Choroid plexus epithelial cell (primary cell): ENCODE measurements around the gene ATP11C.

Experiments used
- DNase-seq: peaks from one replicate; pipeline ENCODE4 v3.0.0-alpha.2; 2010; ENCODE audit warnings: low read depth
- H3K4me3 ChIP-seq: 2 replicates; pipeline ENCODE4 v1.5.1; 2011; ENCODE audit warnings: low read depth, mild to moderate bottlenecking, control low read depth, low read length, moderate library complexity
- CTCF ChIP-seq: conservative IDR thresholded peaks from 2 replicates; pipeline ENCODE4 v1.5.1; 2011; ENCODE audit warnings: low read depth, mild to moderate bottlenecking, control low read depth, inconsistent platforms, low read length, moderate library complexity

The ATP11C gene

GRCh38 chrX:139680356-139680755, 252.5 kb downstream of the ATP11C start:
- H3K4me3 ChIP-seq = no peak overlapping the region
- TF ChIP-seq CTCF = no peak
- DNase-seq = no peak
